Effector CD4-positive, alpha-beta T cell (primary cell): ENCODE results near the gene KIAA0040.

Experiments used
- DNase-seq: peaks from one replicate; pipeline ENCODE4 v3.0.0-alpha.2; 2020
- total RNA-seq: gene quantifications from one replicate; lab custom pipeline; 2026; lab: John Stamatoyannopoulos, UW

The KIAA0040 gene
- 72.8 reads per million, percentile 76 among the genes with 10 or more reads in this experiment for total RNA-seq

GRCh38 chr1:175192630-175193526, at the start of gene KIAA0040:
KIAA0040 (minus strand) TSS chr1:175192776; CDS start chr1:175161013, 31,763 bp downstream.
- DNase-seq: peak; percentile 60

- DNase-seq: no peak
Observed at GRCh38 chr1:175237389-175237788, 44.8 kb upstream of the KIAA0040 start.

GRCh38 chr1:175234639-175235038, 42.1 kb upstream of the KIAA0040 start:
- no peak for DNase-seq

GRCh38 chr1:175232335-175232734, 39.8 kb upstream of the KIAA0040 start:
- DNase-seq: no peak

DNA sequence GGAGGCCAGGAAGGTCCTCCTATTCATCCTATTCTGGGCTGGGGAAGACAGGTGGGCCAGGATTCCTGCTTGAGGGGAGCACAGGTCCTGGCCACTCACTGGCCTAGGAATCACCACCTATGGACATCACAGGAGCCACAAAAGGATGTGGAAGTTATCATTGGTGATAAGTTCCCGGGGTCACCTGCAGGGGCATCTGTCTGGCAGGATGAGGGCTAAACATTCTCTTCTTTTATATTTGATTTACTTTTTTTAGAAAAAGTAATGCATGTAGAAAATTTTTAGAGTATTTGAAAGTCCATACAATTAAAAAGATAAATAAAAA, 33.2 kb upstream of the KIAA0040 start:
- no peak for DNase-seq

DNA sequence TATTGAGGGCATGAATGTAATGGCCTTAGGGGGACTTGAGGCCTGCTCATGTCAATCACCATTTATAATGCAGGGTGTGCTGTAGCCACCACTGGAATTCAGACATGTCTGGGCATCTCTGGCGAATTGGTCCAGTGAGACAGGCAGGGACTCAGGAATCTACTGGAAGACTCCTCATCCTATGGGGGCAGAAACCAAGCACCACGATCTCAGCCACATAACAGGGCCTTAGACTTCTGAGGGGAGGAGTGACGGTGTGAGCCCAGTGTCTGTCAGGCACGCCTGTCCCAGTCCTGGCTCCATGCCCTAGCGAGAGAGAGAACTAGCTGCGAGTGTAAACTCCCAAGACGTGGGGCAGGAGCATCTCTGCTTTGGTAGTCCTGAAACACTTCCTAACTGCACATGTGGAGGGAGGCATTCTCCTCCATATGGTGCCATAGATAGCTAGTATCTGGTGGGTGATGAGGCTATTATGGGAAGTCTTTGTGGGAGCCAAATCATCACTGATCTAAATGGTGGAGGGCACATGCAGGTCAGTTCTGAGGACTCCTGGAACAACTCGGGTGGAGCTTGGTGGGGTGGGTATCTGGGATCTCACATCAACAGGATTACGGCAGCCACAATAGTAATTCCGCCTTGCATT, 29.8 kb upstream of the KIAA0040 start:
- DNase-seq: no peak

DNA sequence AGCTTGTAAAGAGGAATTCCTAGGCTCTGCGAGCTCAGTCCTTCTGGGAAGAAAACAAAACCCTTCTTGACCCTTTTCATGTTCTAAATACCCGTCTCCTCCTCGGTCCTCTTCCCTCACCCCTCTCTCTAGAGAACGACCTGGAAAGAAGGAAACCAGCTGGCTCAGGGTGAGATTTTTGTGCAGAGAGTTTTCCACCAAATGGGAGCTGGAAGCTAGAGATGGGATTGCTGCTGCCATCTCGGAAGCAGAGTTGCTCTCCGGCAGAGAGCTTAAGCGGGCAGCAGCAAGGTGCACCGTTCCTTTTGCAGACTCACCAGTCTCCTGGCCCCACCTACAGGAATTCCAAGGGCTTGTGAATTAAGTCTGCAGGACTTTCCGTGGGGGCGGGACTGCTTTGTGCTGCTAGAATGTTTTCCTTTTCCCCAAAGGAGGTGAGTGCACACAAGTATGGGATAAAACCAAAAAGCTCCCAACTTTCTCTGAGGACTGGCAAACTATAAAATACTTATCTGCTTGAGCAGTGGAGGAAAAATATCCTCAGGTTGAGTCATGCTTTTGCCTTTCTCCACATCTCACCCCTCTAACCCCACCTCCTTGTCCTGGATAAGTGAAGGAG, 29.1 kb upstream of the KIAA0040 start:
- DNase-seq: no peak

DNA sequence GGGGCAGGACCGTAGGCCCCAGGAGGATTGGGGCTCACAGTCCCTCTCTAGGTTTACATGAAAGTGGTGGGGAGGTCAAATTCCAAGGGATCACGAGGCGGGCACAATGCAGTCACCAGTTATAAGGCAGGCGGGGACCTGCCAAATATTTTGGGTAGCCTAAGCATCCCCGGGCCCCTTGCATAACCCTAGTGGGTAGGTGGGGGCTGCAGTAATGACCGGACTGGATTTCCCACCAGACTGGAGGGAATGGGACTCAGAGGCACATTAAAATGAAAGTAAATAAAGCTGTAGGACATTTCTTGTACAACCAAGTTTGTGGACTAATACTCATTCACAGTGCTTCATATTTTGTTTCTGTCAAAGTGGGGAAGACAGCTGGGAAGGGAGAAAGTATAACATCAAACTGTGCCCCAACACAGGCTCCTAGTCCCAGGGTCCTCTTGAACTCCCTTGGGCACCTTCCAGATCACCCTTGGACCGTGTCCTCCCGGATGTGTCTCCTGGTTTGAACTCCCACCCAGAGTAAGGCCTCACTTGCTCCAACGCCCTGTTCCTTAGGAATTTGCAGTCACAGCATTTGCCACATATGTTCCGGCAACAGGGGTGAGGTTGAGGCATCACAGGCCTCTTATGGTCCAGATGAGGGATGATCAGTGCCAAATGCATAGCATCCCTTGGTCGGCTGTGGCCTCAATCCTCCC, 28.4 kb upstream of the KIAA0040 start:
- no peak for DNase-seq

GRCh38 chr1:175219774-175220173, 27.2 kb upstream of the KIAA0040 start:
- no peak for DNase-seq

DNA sequence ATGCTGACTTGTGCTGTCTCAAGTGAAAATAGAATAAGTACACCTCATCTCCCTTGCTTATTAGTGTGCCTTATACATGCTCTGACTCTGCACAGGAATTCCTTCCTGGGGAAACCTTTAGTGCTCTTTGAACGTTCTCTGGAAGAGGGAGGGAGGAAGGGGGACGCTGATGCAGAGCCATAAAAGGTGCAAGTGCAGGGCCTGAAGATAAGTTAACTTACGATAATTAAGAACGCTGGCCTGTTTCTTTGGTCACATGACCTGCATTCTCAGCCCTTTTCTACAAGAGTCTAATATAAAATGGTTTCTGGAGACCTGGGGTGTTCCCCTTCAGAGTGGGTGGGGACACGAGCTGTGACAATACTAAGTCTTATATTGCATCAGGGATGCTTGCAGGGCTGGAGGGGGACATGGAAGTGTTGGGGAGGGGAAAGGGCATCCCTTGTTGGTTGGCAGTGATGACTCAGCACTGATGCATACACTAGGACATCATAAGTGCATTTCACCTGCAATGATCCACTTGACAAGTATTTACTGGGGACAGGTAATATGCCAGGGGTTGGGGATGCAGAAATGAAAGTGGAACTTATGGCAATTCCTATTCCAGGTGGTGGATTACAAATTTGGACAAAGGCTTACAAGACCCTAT, 26.3 kb upstream of the KIAA0040 start:
- DNase-seq: no peak

GRCh38 chr1:175217721-175218531, 25.4 kb upstream of the KIAA0040 start:
- no peak for DNase-seq

DNA sequence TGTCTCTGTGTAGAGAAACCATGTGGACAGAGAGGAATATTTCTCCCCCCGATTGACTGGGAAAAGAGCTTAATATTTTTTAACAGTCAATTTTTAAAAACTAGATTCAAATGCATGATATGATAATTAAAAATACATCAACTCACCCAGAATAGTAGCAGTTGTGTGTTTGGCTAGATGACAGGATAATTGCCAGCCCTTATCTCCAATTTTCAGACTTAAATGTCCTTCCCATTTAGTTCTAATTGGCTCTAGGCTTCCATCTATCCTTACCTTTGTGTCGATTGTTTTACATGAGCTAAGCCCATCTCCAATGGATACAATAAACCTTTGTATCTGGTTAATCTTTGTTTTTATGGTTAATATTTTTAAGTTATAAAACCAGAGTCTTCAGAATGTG, 23.9 kb upstream of the KIAA0040 start:
- DNase-seq: no peak

DNA sequence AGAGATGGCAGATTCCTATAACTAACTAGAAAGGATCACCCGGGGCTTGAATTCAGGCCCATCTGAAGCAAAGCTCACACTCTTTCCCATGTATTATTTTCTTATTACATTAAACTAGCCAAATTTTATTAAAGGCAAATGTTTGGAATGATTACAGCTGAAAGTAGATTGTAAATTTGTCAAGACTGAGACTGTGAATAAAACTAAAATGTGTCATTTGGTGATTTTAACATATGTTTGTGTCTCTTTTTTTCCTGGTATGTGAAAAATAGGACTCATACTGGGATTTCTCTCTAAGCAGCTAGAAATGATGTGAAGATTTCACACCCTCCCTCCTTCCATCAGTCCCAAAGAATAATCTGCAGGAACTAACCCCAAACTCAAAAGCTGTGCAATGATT, 19.1 kb upstream of the KIAA0040 start:
- DNase-seq: no peak

DNA sequence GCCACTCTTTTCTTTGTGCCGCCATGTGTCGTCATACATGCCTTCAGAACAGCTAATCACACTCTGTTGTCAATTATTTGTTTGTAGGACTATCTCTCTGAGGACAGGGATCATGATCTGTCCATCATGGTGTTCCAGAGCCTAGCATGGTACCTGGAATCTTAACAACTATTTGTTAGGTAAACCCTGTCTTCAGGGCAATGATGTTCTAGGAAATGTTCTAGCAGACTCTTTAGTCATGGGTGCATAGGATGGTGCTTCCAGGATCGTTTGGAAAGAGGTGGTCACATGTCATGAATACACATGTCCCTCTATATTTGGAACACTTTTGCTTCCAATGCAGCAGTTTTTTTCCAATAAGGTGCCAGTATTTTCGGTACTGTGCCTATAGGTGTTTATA, 18.2 kb upstream of the KIAA0040 start:
- DNase-seq: no peak

GRCh38 chr1:175209493-175209921, 16.9 kb upstream of the KIAA0040 start:
- no peak for DNase-seq

DNA sequence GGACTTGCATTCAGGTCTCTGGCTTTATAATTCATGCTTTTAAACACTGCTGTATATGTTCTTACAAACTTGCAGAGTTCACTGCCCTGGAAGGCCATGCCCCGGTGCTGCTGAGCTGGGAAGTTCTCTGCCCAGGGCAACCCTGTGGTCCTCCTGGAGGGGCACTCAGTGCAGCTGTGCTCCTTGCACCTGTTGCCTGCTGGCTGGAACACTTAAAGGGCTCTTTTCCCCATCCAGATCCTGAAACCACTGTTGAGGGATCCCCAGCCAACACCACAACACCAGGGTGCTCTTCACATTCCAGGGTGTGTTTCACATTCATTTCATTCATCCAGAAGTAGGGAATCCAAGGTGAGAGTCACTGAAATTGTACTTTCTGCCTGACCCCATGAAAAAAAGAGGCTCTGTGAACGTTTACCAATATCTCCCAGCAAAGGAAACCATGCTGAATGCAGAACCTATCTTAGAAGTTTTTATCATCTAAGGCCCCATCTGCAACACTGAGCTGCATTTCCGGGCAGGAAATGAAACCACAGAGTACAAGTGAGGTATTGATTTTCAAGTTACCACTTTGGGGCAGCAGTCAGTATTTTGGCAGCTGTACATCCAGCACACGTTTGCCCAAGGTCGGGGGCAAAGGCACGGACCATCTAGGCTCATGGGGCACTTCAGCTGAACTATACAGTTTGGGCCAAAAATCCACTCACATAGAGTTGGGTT, 16.4 kb upstream of the KIAA0040 start:
- DNase-seq: peak; percentile 49

GRCh38 chr1:175207971-175208370, 15.4 kb upstream of the KIAA0040 start:
- DNase-seq: no peak

DNA sequence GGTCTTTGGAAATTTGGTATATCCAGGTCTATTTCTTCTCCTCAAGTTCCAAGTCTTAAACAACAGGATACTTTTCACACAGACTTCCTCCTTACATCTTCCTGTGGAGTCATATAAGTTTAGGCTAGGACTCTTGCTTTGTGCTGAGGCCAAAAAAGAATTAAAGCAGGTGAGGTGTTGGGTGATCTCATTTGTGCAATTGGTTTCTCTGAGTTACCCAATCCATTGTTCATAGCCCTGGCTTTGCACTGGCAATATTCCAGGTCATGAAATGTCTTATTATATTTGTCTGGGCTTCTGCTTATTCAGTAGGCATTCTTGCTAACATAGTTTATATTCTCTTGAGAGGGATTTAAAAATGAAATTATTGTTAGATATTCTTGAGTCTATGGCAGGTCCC, 14.1 kb upstream of the KIAA0040 start:
- DNase-seq: no peak

- DNase-seq: no peak
Observed at GRCh38 chr1:175204330-175204729, 11.8 kb upstream of the KIAA0040 start.

DNA sequence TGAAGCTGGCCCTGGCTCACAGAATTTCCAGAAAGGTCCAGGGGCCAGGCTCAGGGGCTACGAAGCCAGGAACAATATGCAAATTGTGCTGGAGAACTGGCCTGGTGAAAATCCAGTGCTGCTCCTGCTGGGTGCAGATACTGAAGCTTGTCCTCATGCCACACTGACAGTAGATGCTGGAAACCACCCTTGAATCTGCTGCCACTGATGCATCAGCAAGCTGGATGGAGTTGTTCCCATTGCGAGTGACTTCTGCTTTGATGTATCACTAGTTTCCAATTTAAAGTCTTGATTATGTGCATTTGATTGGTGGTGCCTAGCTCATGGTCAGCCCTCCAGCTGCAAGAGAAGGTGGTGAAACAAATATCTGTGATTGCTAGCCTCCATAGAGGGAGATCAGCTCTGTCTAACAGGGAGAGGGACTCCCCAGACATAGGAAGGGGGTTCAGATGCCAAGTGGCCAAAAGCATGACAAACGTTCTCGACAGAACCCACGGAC, 11.0 kb upstream of the KIAA0040 start:
- DNase-seq: no peak
